DND-41 (cell line): ENCODE data around the gene SRA1.

Experiments used
- ATAC-seq: fragments of 200-7000 bp; cut with Tn5 transposase; 3 replicates; pipeline ENCODE4 v1.9.1; 2021; ENCODE audit warnings: low read depth; ENCODE audit not compliant: insufficient read depth
- DNase-seq: peaks from one replicate; pipeline ENCODE4 v3.0.0-alpha.2; 2020
- H2AFZ ChIP-seq: 2 replicates; pipeline ENCODE4 v1.6.0; 2012; ENCODE audit warnings: low read depth, low read length
- H3K27ac ChIP-seq: 2 replicates; pipeline ENCODE4 v1.5.1; 2012; ENCODE audit warnings: low read length, inconsistent platforms
- H3K27me3 ChIP-seq: fragments of 200-600 bp; sonication (generic); 2 replicates; pipeline ENCODE4 v1.6.0; 2012; ENCODE audit warnings: low read length, mild to moderate bottlenecking, inconsistent platforms; ENCODE audit not compliant: insufficient read depth, poor library complexity
- H3K36me3 ChIP-seq: 2 replicates; pipeline ENCODE4 v1.5.1; 2012; ENCODE audit warnings: low read length, inconsistent platforms; ENCODE audit not compliant: insufficient read depth
- H3K4me1 ChIP-seq: 2 replicates; pipeline ENCODE4 v1.5.1; 2012; ENCODE audit warnings: mild to moderate bottlenecking, low read length; ENCODE audit not compliant: insufficient read depth
- H3K4me2 ChIP-seq: 2 replicates; pipeline ENCODE4 v1.6.0; 2012; ENCODE audit warnings: mild to moderate bottlenecking, moderate library complexity, low read length, inconsistent platforms; ENCODE audit not compliant: insufficient read depth
- H3K4me3 ChIP-seq, 2 experiments: fragments of 200-600 bp in 1 of 2; shearing (Covaris generic) in 1 of 2; 2 replicates each; pipeline ENCODE4 v1.5.1; 2012 to 2016; ENCODE audit warnings: inconsistent platforms in 2 of 2, low read length in 2 of 2, mild to moderate bottlenecking in 2 of 2, low read depth in 1 of 2, moderate library complexity in 1 of 2
- H3K79me2 ChIP-seq: 2 replicates; pipeline ENCODE4 v1.6.0; 2012; ENCODE audit warnings: low read length, inconsistent platforms; ENCODE audit not compliant: insufficient read depth
- H3K9ac ChIP-seq: 2 replicates; pipeline ENCODE4 v1.6.0; 2012; ENCODE audit warnings: low read depth, mild to moderate bottlenecking, inconsistent platforms, low read length, moderate library complexity
- H3K9me3 ChIP-seq: 2 replicates; pipeline ENCODE4 v1.5.1; 2012; ENCODE audit warnings: low read length, moderate library complexity, mild to moderate bottlenecking, inconsistent platforms; ENCODE audit not compliant: insufficient read depth, severe bottlenecking
- H4K20me1 ChIP-seq: 2 replicates; pipeline ENCODE4 v1.6.0; 2012; ENCODE audit warnings: low read length; ENCODE audit not compliant: insufficient read depth
- CTCF ChIP-seq: IDR thresholded peaks from 2 replicates; pipeline ENCODE4 v1.5.1; 2012; ENCODE audit warnings: borderline replicate concordance, low read length, moderate library complexity, mild to moderate bottlenecking; ENCODE audit not compliant: poor library complexity, severe bottlenecking; ENCODE audit errors: extremely low read depth
- EZH2 ChIP-seq: IDR thresholded peaks from 3 replicates; pipeline ENCODE4 v1.6.1; 2012; ENCODE audit warnings: borderline replicate concordance, low read depth, mild to moderate bottlenecking, moderate library complexity, low read length, inconsistent platforms; ENCODE audit not compliant: severe bottlenecking

Gene SRA1

GRCh38 chr5:140547508-140548299 lies 9.6 kb downstream of the SRA1 start, which contains the start of gene EIF4EBP3:
TSS of gene EIF4EBP3 (plus strand) at chr5:140547662. CDS start at chr5:140547738, 76 bp downstream.
- peaks cover 33% of the 10 kb centered on the region for H3K4me1 ChIP-seq
- H3K27ac ChIP-seq = peak within 1 kb of the TSS; percentile 83
- peaks cover 13% of the 10 kb centered on the region for H3K79me2 ChIP-seq
- H3K4me2 ChIP-seq = peak within 1 kb of the TSS; percentile 68
- no peaks in the 10 kb centered on the region for H3K9me3 ChIP-seq
- DNase-seq = peak; percentile 82
- peak within 1 kb of the TSS; percentile 9 to 57; a peak in 3 of 4 replicates for H3K4me3 ChIP-seq
- peak within 1 kb of the TSS; percentile 74 for H3K9ac ChIP-seq
- ATAC-seq = peak; percentile 86
- H3K36me3 ChIP-seq = peaks cover 59% of the 10 kb centered on the region
- H2AFZ ChIP-seq = peak within 1 kb of the TSS; percentile 63
- TF ChIP-seq EZH2 (no peak), CTCF (peak; percentile 51)
- H4K20me1 ChIP-seq = peaks cover 8% of the 10 kb centered on the region; the same call in 1 of the 2 replicates
- no peaks in the 10 kb centered on the region for H3K27me3 ChIP-seq

- Histone ChIP-seq H3K27ac (peak overlapping the region; percentile 83), H3K4me3 (peak overlapping the region in 1 of 2 experiments; percentile 57; a peak in 2 of 4 replicates), H3K9ac (peak overlapping the region; percentile 74), H3K9me3 (no peaks in the 10 kb centered on the region), H3K4me2 (peak overlapping the region; percentile 68), H2AFZ (peak overlapping the region; percentile 63), H3K4me1 (peaks cover 33% of the 10 kb centered on the region), H3K36me3 (peaks cover 60% of the 10 kb centered on the region), H4K20me1 (peaks cover 8% of the 10 kb centered on the region; the same call in 1 of the 2 replicates), H3K27me3 (no peaks in the 10 kb centered on the region), H3K79me2 (peaks cover 8% of the 10 kb centered on the region)
- ATAC-seq (peak; percentile 1; the same call in 2 of the 3 replicates), DNase-seq (no peak)
- no peak for TF ChIP-seq EZH2
- no peak for TF ChIP-seq CTCF
Measured at GRCh38 chr5:140546851-140547507, 10.3 kb downstream of the SRA1 start.

- Histone ChIP-seq H3K27me3 (no peaks in the 10 kb centered on the region), H3K4me2 (no peak overlapping the region), H3K9ac (no peak overlapping the region), H3K4me3 (no peak overlapping the region), H3K27ac (no peak overlapping the region), H3K4me1 (peaks cover 33% of the 10 kb centered on the region), H3K36me3 (peaks cover 60% of the 10 kb centered on the region), H3K79me2 (peaks cover 3% of the 10 kb centered on the region; the same call in 1 of the 2 replicates), H2AFZ (no peak overlapping the region), H4K20me1 (peaks cover 4% of the 10 kb centered on the region; the same call in 1 of the 2 replicates), H3K9me3 (no peaks in the 10 kb centered on the region)
- ATAC-seq (no peak), DNase-seq (no peak)
- TF ChIP-seq CTCF (no peak), EZH2 (no peak)
Measured at GRCh38 chr5:140545606-140546005, 11.7 kb downstream of the SRA1 start.
